A549 (cell line): ENCODE data around the gene RUNX1. TPM values are rescaled to one million over a fixed set of nuclear protein-coding genes. Genes with fewer than 3 reads are reported as not detected.
A peak's percentile ranks its signal among the peaks of the same experiment; 100 is the strongest.

Experiments
- ATAC-seq, 2 experiments: fragments of 200-7000 bp in 1 of 2; fragments of >200 bp in 1 of 2; cut with Nextera tagmentation in 1 of 2; cut with Tn5 transposase in 1 of 2; 3 replicates each; pipeline versions ENCODE4 v1.8.0 to v1.9.1; 2018 to 2020; ENCODE audit warnings: mild to moderate bottlenecking in 1 of 2, moderate library complexity in 1 of 2
- CTCF ChIA-PET: fragments of 300-600 bp; sonication (Branson Sonifier 250); formaldehyde crosslinking; extraction: SDS; loops from one replicate; lab custom pipeline; 2021; ENCODE audit warnings: antibody characterized with exemption, inconsistent platforms; lab: Yijun Ruan, JAX
- POLR2A ChIA-PET: fragments of 350-600 bp; formaldehyde crosslinking; extraction: SDS; loops from one replicate; lab custom pipeline; 2021; ENCODE audit warnings: antibody characterized with exemption, inconsistent platforms; lab: Yijun Ruan, JAX
- DNase-seq, 2 experiments: peaks; one replicate each; pipeline versions ENCODE4 v3.0.0 to v3.0.0-alpha.2; 2011 to 2016; ENCODE audit warnings: low read depth in 1 of 2, low spot score in 1 of 2
- FAIRE-seq: peaks from 2 replicates; lab custom pipeline; 2011; peaks lifted over from hg19 to GRCh38; lab: Jason Lieb, UNC
- H3K27ac ChIP-seq, 2 experiments: fragments of >200 bp; sonication (Bioruptor Twin); formaldehyde crosslinking; 3 replicates each; pipeline ENCODE4 v1.5.1; 2016 to 2017
- H3K4me1 ChIP-seq: fragments of >200 bp; sonication (Bioruptor Twin); formaldehyde crosslinking; 3 replicates; pipeline ENCODE4 v1.6.1; 2016
- H3K4me2 ChIP-seq: fragments of >200 bp; sonication (Bioruptor Twin); formaldehyde crosslinking; 3 replicates; pipeline ENCODE4 v1.6.1; 2016
- H3K4me3 ChIP-seq: fragments of >200 bp; sonication (Bioruptor Twin); formaldehyde crosslinking; 3 replicates; pipeline ENCODE4 v1.5.1; 2016
- H3K9me3 ChIP-seq: fragments of >200 bp; sonication (Bioruptor Twin); formaldehyde crosslinking; 3 replicates; pipeline ENCODE4 v1.6.1; 2016
- ATOH8 ChIP-seq: fragments of 250-450 bp; sonication (Bioruptor Pico); IDR thresholded peaks from 2 replicates; pipeline ENCODE4 v1.5.0; 2020; ENCODE audit warnings: low read depth, mild to moderate bottlenecking, moderate library complexity
- CBX2 ChIP-seq: fragments of 200-600 bp; sonication (generic); IDR thresholded peaks from 2 replicates; pipeline ENCODE4 v1.6.1; 2016; ENCODE audit warnings: low read depth, mild to moderate bottlenecking, borderline replicate concordance
- CBX8 ChIP-seq: fragments of 200-600 bp; sonication (generic); IDR thresholded peaks from 2 replicates; pipeline ENCODE4 v1.6.1; 2016
- CHD4 ChIP-seq: fragments of 200-600 bp; sonication (generic); IDR thresholded peaks from 2 replicates; pipeline ENCODE4 v1.6.1; 2016; ENCODE audit warnings: antibody characterized with exemption, mild to moderate bottlenecking, borderline replicate concordance
- E2F6 ChIP-seq: IDR thresholded peaks from 2 replicates; pipeline ENCODE4 v1.6.1; 2012; ENCODE audit warnings: low read depth, borderline replicate concordance
- EHF ChIP-seq: fragments of 250-450 bp; sonication (Bioruptor Pico); IDR thresholded peaks from 2 replicates; pipeline ENCODE4 v1.5.0; 2020; ENCODE audit warnings: mild to moderate bottlenecking
- EHMT2 ChIP-seq: fragments of 200-600 bp; sonication (generic); IDR thresholded peaks from 2 replicates; pipeline ENCODE4 v1.6.1; 2016; ENCODE audit warnings: antibody characterized with exemption, low read depth, mild to moderate bottlenecking, moderate library complexity
- EP300 ChIP-seq, 2 experiments: fragments of >200 bp; sonication (Bioruptor Twin); formaldehyde crosslinking; IDR thresholded peaks; 2 replicates in 1 of 2; 3 replicates in 1 of 2; pipeline ENCODE4 v1.6.1; 2016 to 2017
- FOSL2 ChIP-seq, 2 experiments: fragments of 450-650 bp in 1 of 2; fragments of >200 bp in 1 of 2; sonication (Bioruptor Twin) in 1 of 2; formaldehyde crosslinking; IDR thresholded peaks; 2 replicates each; pipeline versions ENCODE4 v1.5.0 to v1.6.1; 2016 to 2020; ENCODE audit warnings: mild to moderate bottlenecking in 1 of 2, moderate library complexity in 1 of 2
- HOXB5 ChIP-seq: fragments of 250-450 bp; sonication (Bioruptor Pico); IDR thresholded peaks from 2 replicates; pipeline ENCODE4 v1.5.0; 2020; ENCODE audit warnings: mild to moderate bottlenecking, moderate library complexity
- KDM5A ChIP-seq: fragments of 200-600 bp; sonication (generic); IDR thresholded peaks from 2 replicates; pipeline ENCODE4 v1.6.1; 2016; ENCODE audit warnings: antibody characterized with exemption, mild to moderate bottlenecking
- MAFK ChIP-seq: fragments of 450-650 bp; IDR thresholded peaks from 2 replicates; pipeline ENCODE4 v1.6.1; 2014; ENCODE audit not compliant: partially characterized antibody
- MAX ChIP-seq: IDR thresholded peaks from 2 replicates; pipeline ENCODE4 v1.6.1; 2012
- NPAS2 ChIP-seq: fragments of 250-450 bp; sonication (Bioruptor Pico); IDR thresholded peaks from 2 replicates; pipeline ENCODE4 v1.8.0; 2022; ENCODE audit warnings: mild to moderate bottlenecking, moderate library complexity, borderline replicate concordance
- NR3C1 ChIP-seq: fragments of >200 bp; sonication (Bioruptor Twin); formaldehyde crosslinking; IDR thresholded peaks from 3 replicates; pipeline ENCODE4 v1.6.1; 2017
- RAD21 ChIP-seq, 2 experiments: fragments of >200 bp in 1 of 2; sonication (Bioruptor Twin) in 1 of 2; formaldehyde crosslinking in 1 of 2; IDR thresholded peaks in 1 of 2; conservative IDR thresholded peaks in 1 of 2; 2 replicates in 1 of 2; 3 replicates in 1 of 2; pipeline ENCODE4 v1.6.1; 2012 to 2018; ENCODE audit warnings: inconsistent platforms in 1 of 2
- SREBF2 ChIP-seq: fragments of 450-650 bp; IDR thresholded peaks from 2 replicates; pipeline ENCODE4 v1.6.1; 2014; ENCODE audit warnings: mild to moderate bottlenecking, moderate library complexity
- TP53 ChIP-seq: fragments of 250-450 bp; sonication (Bioruptor Pico); IDR thresholded peaks from 2 replicates; pipeline ENCODE4 v1.5.0; 2021; ENCODE audit warnings: mild to moderate bottlenecking, moderate library complexity
- ZFP36 ChIP-seq: fragments of 450-650 bp; IDR thresholded peaks from 2 replicates; pipeline ENCODE4 v1.6.1; 2014; ENCODE audit warnings: borderline replicate concordance; ENCODE audit not compliant: partially characterized antibody
- ZNF302 ChIP-seq: fragments of 250-450 bp; sonication (Bioruptor Pico); IDR thresholded peaks from 2 replicates; pipeline ENCODE4 v1.9.0; 2021; ENCODE audit warnings: inconsistent platforms, mild to moderate bottlenecking, moderate library complexity
- WGBS: methylation state at CpG from one replicate; pipeline ENCODE4 v1.1.6; 2017; ENCODE audit errors: missing lambda C conversion rate; 5-methylcytosine and 5-hydroxymethylcytosine counted together
- polyA plus RNA-seq, 4 experiments: library from polyadenylated mRNA; depleted of rRNA in 3 of 4; stranded (reverse); fragments of >200 nt; fragmentation: RNase III in 1 of 4; extraction: RNeasy Plus Mini Kit Qiagen cat#74134 plus additional on column Dnase treatment in 1 of 4; gene quantifications; 2 replicates in 3 of 4; 3 replicates in 1 of 4; pipeline ENCODE4 v1.2.3, GENCODE V29; 2011 to 2017

Gene RUNX1
- polyA plus RNA-seq, 2 of the 4 experiments (the other 2 are of a cell fraction): 5.5 TPM

- TF ChIP-seq NR3C1: no peak
Measured at GRCh38 chr21:34988139-34988538, 61.0 kb downstream of the RUNX1 start (continued).

- peaks cover 13% of the 10 kb centered on the region for H3K4me1 ChIP-seq
- ATAC-seq (no peak), FAIRE-seq (no peak), DNase-seq (no peak)
- peak overlapping the region in 1 of 2 experiments; percentile 5; a peak in 2 of 6 replicates for H3K27ac ChIP-seq
- 56% methylated on average over 5 of the region's 5 CpGs for WGBS
- TF ChIP-seq EP300 (IDR thresholded peaks at IDR 0.05) (no peak), FOSL2 (IDR thresholded peaks at IDR 0.05) (no peak), FOSL2 (CRISPR knock-in tag; IDR thresholded peaks at IDR 0.05) (no peak), TP53 (CRISPR knock-in tag) (no peak), CHD4 (no peak), CBX8 (no peak), MAX (no peak), MAFK (no peak), E2F6 (no peak), EHF (CRISPR knock-in tag) (no peak), ZNF302 (CRISPR knock-in tag) (no peak), KDM5A (no peak), RAD21 (conservative IDR thresholded peaks at IDR 0.05 in 1 of 2, IDR thresholded peaks at IDR 0.05 in 1 of 2) (no peak), CBX2 (no peak), EHMT2 (no peak), NPAS2 (CRISPR knock-in tag) (no peak), ATOH8 (no peak)
- H3K4me3 ChIP-seq: no peak overlapping the region
- H3K4me2 ChIP-seq: no peak overlapping the region
- CTCF ChIA-PET: interaction anchor here (0.7 to 1.0 kb wide), 3 partner anchors 11 to 242 kb away, joined by 3 to 4 read pairs (median 3); no protein-coding TSS in a partner anchor
- no peaks in the 10 kb centered on the region for H3K9me3 ChIP-seq
- POLR2A ChIA-PET: no interaction called here
Measured at GRCh38 chr21:34987501-34988072, 61.5 kb downstream of the RUNX1 start.

- POLR2A ChIA-PET: no interaction called here
- TF ChIP-seq SREBF2: no peak
- TF ChIP-seq ZFP36: no peak
- no peak for TF ChIP-seq CHD4
- no peak for TF ChIP-seq HOXB5
- FAIRE-seq (no peak), DNase-seq (no peak), ATAC-seq (no peak)
- H3K9me3 ChIP-seq: no peaks in the 10 kb centered on the region
- no peak overlapping the region for H3K4me2 ChIP-seq
- CTCF ChIA-PET: interaction anchor here (0.7 kb wide), 2 partner anchors 42 to 241 kb away, joined by 3 to 4 read pairs; no protein-coding TSS in a partner anchor
- H3K27ac ChIP-seq: peak overlapping the region in 1 of 2 experiments; percentile 5; a peak in 2 of 6 replicates
- no peak overlapping the region for H3K4me3 ChIP-seq
- 65% methylated on average over 13 of the region's 16 CpGs for WGBS
- H3K4me1 ChIP-seq: peaks cover 16% of the 10 kb centered on the region
Measured at GRCh38 chr21:34986561-34987500, 62.3 kb downstream of the RUNX1 start.
